Pulmonary artery endothelial cell (primary cell): Measurements from ENCODE around the gene PLB1. TPM values are rescaled to one million over a fixed set of nuclear protein-coding genes. Genes with fewer than 3 reads are reported as not detected.

Experiments
- DNase-seq: peaks from one replicate; pipeline ENCODE4 v3.0.0-alpha.2; 2011; ENCODE audit warnings: low read depth, low spot score
- total RNA-seq: library from RNA; depleted of rRNA; stranded (reverse); fragments of >200 nt; gene quantifications from 2 replicates; pipeline ENCODE4 v1.2.3, GENCODE V29; 2014

Gene PLB1
- total RNA-seq, 1 donor from 2014 or later: 0.46 TPM

- DNase-seq: no peak
Observed at GRCh38 chr2:28640260-28640907, 144.5 kb downstream of the PLB1 start.

DNA sequence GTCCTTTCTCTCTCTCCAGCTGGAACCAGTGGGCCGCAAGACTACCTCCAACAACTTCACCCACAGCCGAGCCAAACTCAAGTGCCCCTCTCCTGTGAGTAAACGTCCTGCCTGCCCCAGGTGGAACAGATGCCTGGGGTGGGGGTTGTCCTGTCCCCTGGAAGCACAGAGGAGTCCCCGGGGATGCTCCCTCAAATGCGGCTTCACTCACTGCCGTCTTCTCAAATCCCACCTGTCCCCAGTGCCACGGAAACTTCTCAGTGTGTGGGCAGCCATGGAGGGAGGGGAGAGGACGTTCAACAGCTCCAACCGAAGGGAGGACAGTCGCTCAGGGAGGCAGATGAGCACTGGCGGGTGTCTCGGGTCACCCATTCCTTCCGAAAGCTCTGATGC, 145.0 kb downstream of the PLB1 start:
- DNase-seq: no peak

GRCh38 chr2:28642796-28643195, 146.9 kb downstream of the PLB1 start:
- DNase-seq: no peak

DNA sequence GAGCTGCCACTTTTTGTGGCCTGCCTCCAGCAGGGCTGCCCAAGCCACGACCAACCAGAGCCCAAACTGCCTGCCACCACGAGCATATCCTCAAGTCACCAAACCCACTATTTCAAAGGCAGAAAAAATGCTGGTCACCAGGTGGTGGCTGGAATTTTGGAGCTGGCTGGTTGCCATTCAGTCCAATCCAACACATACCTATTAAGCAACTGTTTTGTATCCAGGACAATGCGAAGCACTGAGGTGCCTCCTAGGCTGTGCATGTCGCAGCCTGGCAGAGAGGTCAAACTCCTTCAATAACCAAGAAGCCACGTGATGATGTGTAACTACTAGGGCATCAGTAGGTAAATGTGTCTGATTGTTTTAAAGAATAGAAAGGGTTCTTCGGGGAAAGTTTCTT, 147.5 kb downstream of the PLB1 start:
- DNase-seq: no peak

DNA sequence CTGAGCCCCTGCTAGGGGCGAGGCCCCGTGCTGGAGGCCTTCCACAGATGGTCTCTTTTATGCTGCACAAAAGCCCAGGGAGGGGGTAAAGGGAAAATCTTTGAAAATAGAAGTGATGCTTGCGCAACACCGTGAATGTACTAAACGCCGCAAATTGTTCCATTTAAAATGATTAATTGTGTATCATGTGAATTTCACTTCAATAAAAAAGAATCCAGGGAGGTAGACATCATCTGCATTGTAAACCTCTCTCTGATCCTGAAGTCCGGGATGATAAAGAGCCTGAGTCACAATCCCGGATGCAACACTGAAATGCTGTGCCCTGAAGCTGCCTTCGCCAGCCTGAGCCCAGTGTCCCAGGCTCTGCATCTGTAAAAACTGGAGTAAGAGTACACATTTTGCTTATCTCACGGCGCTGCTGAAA, 148.1 kb downstream of the PLB1 start:
- DNase-seq: no peak

GRCh38 chr2:28644760-28645159, 148.9 kb downstream of the PLB1 start:
- no peak for DNase-seq

- no peak for DNase-seq
Observed at GRCh38 chr2:28645553-28645952, 149.7 kb downstream of the PLB1 start.

DNA sequence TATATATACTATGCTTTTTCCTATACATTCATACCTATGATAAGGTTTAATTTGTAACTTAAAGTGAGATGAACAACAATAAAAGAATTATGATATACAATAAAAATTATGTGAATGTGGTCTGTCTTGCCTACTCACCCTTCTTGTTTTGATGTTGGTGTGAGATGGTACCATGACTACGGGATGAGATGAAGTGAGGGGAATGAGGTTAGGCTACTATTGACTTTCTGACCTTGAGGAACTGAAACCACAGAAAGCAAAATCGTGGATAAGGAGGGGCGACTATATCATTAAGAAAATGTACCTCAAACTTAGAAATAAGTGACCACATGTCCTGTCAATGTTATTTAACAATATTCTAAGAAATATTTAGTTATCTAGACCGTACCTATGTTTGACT, 151.8 kb downstream of the PLB1 start:
- no peak for DNase-seq

- no peak for DNase-seq
Observed at GRCh38 chr2:28648147-28648546, 152.3 kb downstream of the PLB1 start.

- DNase-seq: no peak
Observed at GRCh38 chr2:28648671-28649395, 153.0 kb downstream of the PLB1 start.

DNA sequence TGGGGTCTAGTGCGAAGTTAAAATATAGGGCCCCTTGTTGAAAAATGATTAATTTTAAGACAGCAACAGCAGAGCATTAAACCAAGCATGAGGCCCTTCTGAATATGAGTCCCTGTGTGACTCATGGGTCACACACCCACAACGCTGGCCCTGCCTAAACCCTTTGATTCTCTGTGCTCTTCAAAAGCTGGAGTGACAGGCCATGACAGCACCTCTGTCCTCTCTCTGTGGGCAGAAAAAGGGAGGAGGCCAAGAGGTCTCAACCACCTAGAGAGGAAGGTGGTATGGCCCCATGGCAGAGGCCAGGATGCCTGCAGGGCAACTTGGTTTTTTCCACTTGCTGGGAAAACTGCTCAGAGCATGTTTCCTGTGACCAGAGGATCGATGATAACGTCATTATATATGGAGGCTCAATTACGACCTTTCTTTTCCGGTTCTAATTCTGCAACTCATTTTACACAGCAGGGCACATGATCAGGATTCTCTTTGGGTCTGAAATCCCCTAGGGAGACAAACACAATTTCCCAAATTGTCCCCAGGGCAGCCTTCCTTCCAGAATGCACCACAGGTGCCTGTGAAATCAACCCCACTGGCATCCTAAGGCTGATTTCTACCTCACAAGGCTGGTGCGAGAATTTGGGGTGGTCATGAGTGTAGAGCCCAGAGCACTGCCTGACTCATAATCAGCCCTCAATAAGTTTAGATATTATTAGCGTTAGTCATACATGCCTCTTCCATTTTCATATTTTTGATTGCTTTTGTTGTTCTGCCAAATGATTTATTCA, 153.8 kb downstream of the PLB1 start:
- no peak for DNase-seq

- DNase-seq: no peak
Observed at GRCh38 chr2:28650266-28650584, 154.4 kb downstream of the PLB1 start.

- no peak for DNase-seq
Observed at GRCh38 chr2:28652217-28652616, 156.4 kb downstream of the PLB1 start.

DNA sequence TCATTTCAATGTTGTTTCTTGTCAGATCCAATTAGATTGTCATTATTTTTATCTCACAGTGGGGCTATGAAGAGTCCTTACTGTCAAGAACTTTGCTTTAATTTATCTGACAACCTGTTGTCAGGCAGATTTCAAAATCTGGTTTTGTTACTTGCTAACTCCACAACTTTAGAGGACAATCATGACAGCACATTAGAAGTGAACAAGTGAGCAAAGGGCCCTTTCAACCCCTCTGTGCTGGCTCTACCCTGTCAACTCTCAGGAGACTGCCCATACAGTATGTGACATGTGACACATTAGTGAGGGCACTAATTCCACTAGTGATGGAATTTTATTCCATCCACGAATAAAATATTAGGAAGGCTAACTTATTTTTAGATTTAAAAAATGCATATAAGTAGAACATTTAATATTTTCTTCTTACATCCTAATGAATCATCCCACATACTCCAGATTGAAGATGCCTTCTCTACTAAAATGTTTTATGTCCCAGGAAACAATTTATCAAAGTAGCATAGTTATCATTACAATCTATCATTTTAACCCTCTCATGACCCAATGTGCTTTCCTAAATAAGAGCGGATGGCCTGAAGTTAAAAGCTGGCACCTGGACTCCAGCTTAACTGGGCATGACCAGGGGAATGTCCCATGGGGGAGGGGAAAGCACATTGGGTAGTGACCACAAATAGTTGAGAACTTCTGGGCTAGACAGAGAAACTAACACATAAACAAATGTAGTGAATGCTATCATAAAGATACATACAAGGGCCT, 158.2 kb downstream of the PLB1 start:
- DNase-seq: no peak

DNA sequence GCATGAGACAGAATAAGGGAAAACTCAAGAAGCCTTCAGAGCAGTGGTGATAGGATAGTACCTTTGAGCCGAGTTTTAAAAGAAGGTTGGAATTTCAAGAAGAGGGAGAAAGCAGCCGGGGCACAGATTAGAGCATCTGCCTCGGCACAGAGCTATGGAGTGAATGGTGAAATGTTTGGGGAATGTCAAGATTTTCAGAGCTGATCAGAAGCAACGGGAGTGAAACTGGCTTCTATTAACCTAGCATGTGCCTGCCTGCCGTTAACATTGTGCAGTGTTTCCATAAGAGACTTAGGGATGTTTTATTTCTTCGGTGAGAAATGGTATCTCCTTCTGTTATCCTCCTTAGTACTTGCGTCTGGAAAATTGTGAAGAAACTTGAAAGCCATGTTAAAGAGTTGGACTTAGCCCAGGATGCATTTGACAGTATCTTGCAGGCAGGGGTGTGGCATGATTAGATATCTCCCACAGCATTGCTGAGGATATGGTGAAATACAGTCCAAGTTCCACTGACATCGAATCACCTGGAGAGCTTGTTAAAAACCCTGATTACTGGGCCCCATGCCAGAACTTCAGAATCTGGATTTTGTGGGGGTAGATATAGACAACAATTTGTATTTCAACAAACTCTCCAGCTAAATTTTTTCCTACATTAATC, 158.9 kb downstream of the PLB1 start:
- DNase-seq: no peak

GRCh38 chr2:28656937-28657615, 161.2 kb downstream of the PLB1 start:
- DNase-seq: no peak

- DNase-seq: no peak
Observed at GRCh38 chr2:28658369-28658768, 162.5 kb downstream of the PLB1 start.

DNA sequence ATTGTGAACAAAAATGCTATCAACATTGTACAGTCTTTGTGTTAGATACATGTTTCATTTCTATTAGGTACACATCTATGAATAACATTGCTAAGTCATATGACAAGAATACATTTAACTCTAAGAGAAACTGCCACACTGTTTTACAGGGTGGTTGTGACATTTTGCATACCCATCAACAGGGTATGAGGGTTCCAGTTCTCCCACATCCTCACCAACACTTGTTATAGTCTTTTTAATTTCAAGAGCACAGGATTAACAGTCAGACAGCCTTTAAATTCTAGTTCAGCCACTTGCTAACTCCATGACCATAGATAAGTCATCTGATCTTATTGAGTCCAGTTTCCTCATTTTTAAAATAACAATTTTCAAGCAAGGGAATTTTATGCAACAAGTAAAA, 163.3 kb downstream of the PLB1 start:
- DNase-seq: no peak

DNA sequence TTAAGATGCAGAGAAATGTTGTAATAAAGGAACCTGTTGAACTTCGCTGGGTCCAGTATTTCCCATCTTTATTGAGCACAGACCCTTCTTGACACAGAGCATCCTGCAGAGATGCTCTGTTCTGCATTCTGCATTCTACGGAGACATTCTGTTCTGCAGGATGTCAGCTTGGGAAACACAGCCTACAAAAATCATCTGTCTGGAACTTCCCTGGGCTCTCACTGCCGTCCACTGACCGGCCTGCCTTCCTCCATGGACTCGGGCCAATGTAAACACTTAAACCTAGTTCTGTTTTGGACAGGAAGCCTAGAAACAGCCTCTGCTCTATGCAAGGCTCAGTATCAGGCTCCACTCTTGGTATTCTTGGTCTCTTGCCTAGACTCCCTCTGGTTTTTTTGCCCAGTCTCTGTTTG, 165.7 kb downstream of the PLB1 start:
- peak; percentile 76 for DNase-seq

GRCh38 chr2:28662044-28662443, 166.2 kb downstream of the PLB1 start:
- DNase-seq: no peak
